Uterus (tissue), 4 donors: ENCODE data around the gene HDGFL2. TPM values are rescaled to one million over a fixed set of nuclear protein-coding genes. Genes with fewer than 3 reads are reported as not detected.

ENCODE experiments used
- DNase-seq, 2 donors: peaks; one replicate each; pipeline ENCODE4 v3.0.0-alpha.2; 2019 to 2020
- H3K27ac ChIP-seq, 2 donors: fragments of 200-600 bp; sonication (generic); 1 replicate in 1 of 2; 2 replicates in 1 of 2; pipeline ENCODE4 v1.5.1; 2016 to 2018
- H3K27me3 ChIP-seq, 2 donors: fragments of 200-600 bp; sonication (generic); one replicate each; pipeline ENCODE4 v1.5.1; 2018 to 2019; ENCODE audit warnings: control low read depth in 1 of 2
- H3K36me3 ChIP-seq, 2 donors: fragments of 200-600 bp; sonication (generic); one replicate each; pipeline ENCODE4 v1.5.1; 2019; ENCODE audit warnings: control low read depth in 1 of 2
- H3K4me1 ChIP-seq, 2 donors: fragments of 200-600 bp; sonication (generic); one replicate each; pipeline ENCODE4 v1.5.1; 2018 to 2019; ENCODE audit warnings: control low read depth in 1 of 2
- H3K4me3 ChIP-seq, 2 donors: fragments of 200-600 bp; sonication (generic); 1 replicate in 1 of 2; 2 replicates in 1 of 2; pipeline ENCODE4 v1.5.1; 2018 to 2019; ENCODE audit warnings: mild to moderate bottlenecking in 1 of 2
- H3K9me3 ChIP-seq, 2 donors: fragments of 200-600 bp; sonication (generic); one replicate each; pipeline ENCODE4 v1.5.1; 2019; ENCODE audit warnings: control low read depth in 1 of 2
- POLR2A ChIP-seq, 2 donors: fragments of 450-650 bp; IDR thresholded peaks; one replicate each; pipeline ENCODE4 v1.6.1; 2016; ENCODE audit warnings: antibody characterized with exemption in 2 of 2, mild to moderate bottlenecking in 1 of 2, moderate library complexity in 1 of 2
- intact Hi-C: fragments of 100-400 bp; cut with DNase I; formaldehyde crosslinking; loops from one replicate; pipeline ENCODE4 v1.15.1; 2023; ENCODE audit warnings: low total_unique reads
- total RNA-seq, 4 donors: library from RNA; depleted of rRNA in 3 of 4; stranded (reverse); fragments of >200 nt in 3 of 4; gene quantifications; one replicate each; pipeline versions ENCODE4 v1.1.0 to v1.2.4, GENCODE V29; 2014 to 2023
- TF ChIP-seq, protein P1 (sequence below), 4 experiments: fragments of 200-600 bp in 2 of 4; fragments of 450-650 bp in 2 of 4; sonication (generic) in 2 of 4; IDR thresholded peaks; one replicate each; pipeline ENCODE4 v1.5.1; 2016 to 2019; ENCODE audit warnings: antibody characterized with exemption in 4 of 4, mild to moderate bottlenecking in 2 of 4, moderate library complexity in 1 of 4
- donor health status: DM: yes; HTN: yes; CAD: no.

HDGFL2 gene
- total RNA-seq, 4 donors from 2014 or later: 8.5 to 65.8 (median 34.8) TPM

DNA sequence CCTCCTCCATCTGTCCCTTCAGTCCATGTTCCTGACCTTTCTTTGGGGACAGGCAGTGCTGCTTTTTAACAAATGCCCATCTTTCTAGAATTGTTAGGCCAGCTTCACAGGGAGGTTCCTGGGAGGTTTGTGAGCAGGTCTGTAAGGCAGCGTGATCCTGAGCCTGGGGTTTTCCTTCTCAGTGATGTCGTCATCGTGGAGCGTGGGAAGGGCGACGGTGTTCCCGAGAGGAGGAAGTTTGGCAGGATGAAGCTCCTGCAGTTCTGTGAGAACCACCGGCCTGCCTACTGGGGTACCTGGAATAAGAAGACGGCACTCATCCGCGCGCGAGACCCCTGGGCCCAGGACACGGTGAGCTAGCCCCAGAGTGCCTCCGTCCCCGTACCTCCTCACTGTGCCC is 42.8 kb upstream of the HDGFL2 start:
- no peaks in the 10 kb centered on the region for H3K36me3 ChIP-seq
- no peak for DNase-seq
- H3K27me3 ChIP-seq: no peaks in the 10 kb centered on the region
- H3K27ac ChIP-seq: no peak overlapping the region
- H3K4me3 ChIP-seq: no peak overlapping the region
- H3K9me3 ChIP-seq: no peaks in the 10 kb centered on the region
- TF ChIP-seq, protein P1, sequence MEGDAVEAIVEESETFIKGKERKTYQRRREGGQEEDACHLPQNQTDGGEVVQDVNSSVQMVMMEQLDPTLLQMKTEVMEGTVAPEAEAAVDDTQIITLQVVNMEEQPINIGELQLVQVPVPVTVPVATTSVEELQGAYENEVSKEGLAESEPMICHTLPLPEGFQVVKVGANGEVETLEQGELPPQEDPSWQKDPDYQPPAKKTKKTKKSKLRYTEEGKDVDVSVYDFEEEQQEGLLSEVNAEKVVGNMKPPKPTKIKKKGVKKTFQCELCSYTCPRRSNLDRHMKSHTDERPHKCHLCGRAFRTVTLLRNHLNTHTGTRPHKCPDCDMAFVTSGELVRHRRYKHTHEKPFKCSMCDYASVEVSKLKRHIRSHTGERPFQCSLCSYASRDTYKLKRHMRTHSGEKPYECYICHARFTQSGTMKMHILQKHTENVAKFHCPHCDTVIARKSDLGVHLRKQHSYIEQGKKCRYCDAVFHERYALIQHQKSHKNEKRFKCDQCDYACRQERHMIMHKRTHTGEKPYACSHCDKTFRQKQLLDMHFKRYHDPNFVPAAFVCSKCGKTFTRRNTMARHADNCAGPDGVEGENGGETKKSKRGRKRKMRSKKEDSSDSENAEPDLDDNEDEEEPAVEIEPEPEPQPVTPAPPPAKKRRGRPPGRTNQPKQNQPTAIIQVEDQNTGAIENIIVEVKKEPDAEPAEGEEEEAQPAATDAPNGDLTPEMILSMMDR (IDR thresholded peaks at IDR 0.05): no peak
- TF ChIP-seq POLR2A (IDR thresholded peaks at IDR 0.05): no peak
- intact Hi-C loops: no loop called here
- no peaks in the 10 kb centered on the region for H3K4me1 ChIP-seq

DNA sequence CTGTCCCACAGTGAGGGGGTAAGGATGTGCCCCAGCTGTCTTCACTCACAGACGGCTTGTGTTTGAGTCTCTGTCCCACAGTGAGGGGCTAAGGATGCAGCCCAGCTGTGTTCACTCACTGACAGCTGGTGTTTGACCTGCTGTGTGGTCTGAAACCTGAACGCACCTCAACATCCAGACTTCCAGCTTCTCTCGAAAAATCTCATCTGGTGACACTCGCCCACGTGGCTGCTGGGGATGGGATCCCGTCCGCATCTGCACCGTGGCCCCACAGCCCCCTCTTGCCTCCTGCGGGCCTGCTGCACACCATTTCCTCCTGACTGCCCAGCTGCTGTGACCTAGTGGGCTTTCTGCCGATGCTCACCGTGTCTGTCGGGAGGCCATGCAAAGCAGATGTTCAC is 42.3 kb upstream of the HDGFL2 start:
- H3K36me3 ChIP-seq: no peaks in the 10 kb centered on the region
- H3K4me3 ChIP-seq: no peak overlapping the region
- no peak overlapping the region for H3K27ac ChIP-seq
- no peaks in the 10 kb centered on the region for H3K9me3 ChIP-seq
- DNase-seq: no peak
- H3K4me1 ChIP-seq: no peaks in the 10 kb centered on the region
- TF ChIP-seq, protein P1 (IDR thresholded peaks at IDR 0.05): no peak
- TF ChIP-seq POLR2A (IDR thresholded peaks at IDR 0.05): no peak
- intact Hi-C loops: no loop called here
- no peaks in the 10 kb centered on the region for H3K27me3 ChIP-seq

- TF ChIP-seq, protein P1 (IDR thresholded peaks at IDR 0.05): no peak
- no peak for TF ChIP-seq POLR2A (IDR thresholded peaks at IDR 0.05)
Measured at GRCh38 chr19:4430760-4431159, 41.3 kb upstream of the HDGFL2 start.

DNA sequence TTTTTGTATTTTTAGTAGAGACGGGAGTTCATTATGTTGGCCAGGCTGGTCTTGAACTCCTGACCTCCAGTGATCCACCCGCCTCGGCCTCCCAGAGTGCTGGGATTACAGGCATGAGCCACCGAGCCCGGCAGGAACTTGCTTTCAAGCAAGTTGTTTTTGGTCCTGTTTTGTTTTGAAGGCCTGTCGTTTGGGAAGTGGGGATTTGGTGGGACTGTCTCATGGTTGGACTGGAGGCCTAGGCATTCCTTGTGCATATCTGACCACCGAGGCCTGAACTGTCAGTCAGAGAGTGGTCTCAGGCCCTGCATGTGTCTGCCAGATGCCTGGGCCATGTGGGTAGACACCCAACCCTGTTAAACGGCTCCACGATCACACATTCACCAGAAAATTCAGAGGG is 40.8 kb upstream of the HDGFL2 start:
- Histone ChIP-seq H3K27me3 (no peaks in the 10 kb centered on the region), H3K9me3 (no peaks in the 10 kb centered on the region), H3K27ac (no peak overlapping the region), H3K36me3 (no peaks in the 10 kb centered on the region), H3K4me3 (no peak overlapping the region), H3K4me1 (no peaks in the 10 kb centered on the region)
- DNase-seq: no peak
- TF ChIP-seq POLR2A (IDR thresholded peaks at IDR 0.05): no peak
- TF ChIP-seq, protein P1 (IDR thresholded peaks at IDR 0.05): no peak
- intact Hi-C loops: no loop called here

More at GRCh38 chr19:4430760-4431159, 41.3 kb upstream of the HDGFL2 start:
- H3K4me1 ChIP-seq: no peaks in the 10 kb centered on the region
- H3K27ac ChIP-seq: no peak overlapping the region
- no peak for DNase-seq
- no peaks in the 10 kb centered on the region for H3K36me3 ChIP-seq
- no peak overlapping the region for H3K4me3 ChIP-seq
- H3K27me3 ChIP-seq: no peaks in the 10 kb centered on the region
- intact Hi-C loops: no loop called here
- H3K9me3 ChIP-seq: no peaks in the 10 kb centered on the region

DNA sequence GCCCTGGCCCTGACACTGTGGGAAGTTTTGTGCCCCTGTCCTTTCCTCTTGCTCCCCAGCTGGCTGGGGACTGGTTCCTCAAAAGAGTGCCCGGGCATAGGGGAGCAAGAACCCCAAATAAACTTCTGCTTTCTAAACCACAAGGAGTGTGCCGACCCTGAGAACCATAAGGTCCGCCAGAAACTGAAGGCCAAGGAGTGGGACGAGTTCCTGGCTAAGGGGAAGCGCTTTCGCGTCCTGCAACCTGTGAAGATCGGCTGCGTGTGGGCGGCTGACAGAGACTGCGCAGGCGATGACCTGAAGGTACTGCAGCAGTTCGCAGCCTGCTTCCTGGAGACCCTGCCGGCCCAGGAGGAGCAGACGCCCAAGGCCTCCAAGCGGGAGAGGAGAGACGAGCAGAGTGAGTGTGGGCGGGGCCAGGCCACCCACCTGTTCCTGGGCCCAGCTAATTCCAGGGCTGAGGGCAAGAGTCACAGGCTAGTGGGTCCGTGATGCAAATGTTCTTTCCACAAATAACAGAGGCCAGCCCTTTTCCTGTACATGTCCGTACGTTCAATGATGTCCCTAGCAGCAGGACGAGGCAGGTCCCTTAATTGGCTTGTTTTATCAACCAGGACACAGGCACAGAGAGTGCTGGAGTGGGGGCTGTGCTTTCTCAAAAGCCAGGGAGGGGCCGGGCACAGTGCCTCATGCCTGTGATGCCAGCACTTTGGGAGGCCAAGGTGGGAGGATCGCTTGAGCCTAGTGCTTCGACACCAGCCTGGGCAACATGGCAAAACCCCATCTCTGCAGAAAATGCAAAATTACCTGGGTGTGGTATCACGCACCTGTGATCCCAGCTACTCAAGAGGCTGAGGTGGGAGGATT is 40.1 kb upstream of the HDGFL2 start:
- no peak for DNase-seq

More for the DNA sequence above, 40.1 kb upstream of the HDGFL2 start:
- Histone ChIP-seq H3K9me3 (no peaks in the 10 kb centered on the region), H3K4me3 (no peak overlapping the region), H3K36me3 (no peaks in the 10 kb centered on the region), H3K4me1 (no peaks in the 10 kb centered on the region), H3K27me3 (no peaks in the 10 kb centered on the region), H3K27ac (no peak overlapping the region)
- TF ChIP-seq, protein P1 (IDR thresholded peaks at IDR 0.05): no peak
- no peak for TF ChIP-seq POLR2A (IDR thresholded peaks at IDR 0.05)
- intact Hi-C loops: no loop called here
